ENCODE measurements around the gene MTIF3. TPM values are rescaled to one million over a fixed set of nuclear protein-coding genes. Genes with fewer than 3 reads are reported as not detected.

Gene MTIF3
- polyA plus RNA-seq, 1 donor from 2014 or later = 66.5 TPM

DNA sequence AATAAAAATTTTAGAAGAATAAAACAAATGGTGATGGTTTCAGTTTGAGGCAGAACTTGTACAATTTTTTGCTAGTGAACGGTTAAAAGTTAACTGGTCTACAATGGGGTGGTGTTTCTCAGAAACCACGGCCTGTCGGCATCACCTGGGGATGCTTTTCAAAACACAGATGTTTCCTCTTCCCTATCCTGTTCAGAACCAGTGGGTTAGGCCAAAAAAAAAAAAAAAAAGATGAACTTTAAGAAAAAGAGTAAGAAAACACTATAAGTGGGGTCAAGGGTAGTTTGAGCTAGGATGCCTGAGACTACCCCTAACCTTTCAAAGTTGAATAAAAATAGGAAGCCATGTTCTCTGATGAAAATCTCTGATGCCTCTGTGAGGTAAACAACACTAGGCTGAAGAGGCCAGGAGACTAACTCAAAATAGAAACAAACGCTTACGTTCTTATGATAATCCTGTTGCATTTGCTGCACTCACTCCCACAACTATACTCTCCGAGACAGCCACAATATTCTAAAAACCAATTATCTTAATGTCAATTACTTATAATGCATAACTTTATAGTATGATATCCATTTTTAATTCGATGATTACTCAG, 3.3 kb downstream of the MTIF3 start:
- H3K4me3 ChIP-seq (ENCODE audit: low read length) = no peak overlapping the region
- no peak overlapping the region for H3K4me2 ChIP-seq (ENCODE audit: low read length)
- no peak overlapping the region for H3K27ac ChIP-seq (ENCODE audit: low read length)
- H3K9ac ChIP-seq (ENCODE audit: low read length) = no peak overlapping the region
- no peaks in the 10 kb centered on the region for H4K20me1 ChIP-seq (ENCODE audit: insufficient read depth)
- no peaks in the 10 kb centered on the region for H3K36me3 ChIP-seq (ENCODE audit: insufficient read depth, low read length)
- peaks cover 6% of the 10 kb centered on the region for H3K27me3 ChIP-seq (ENCODE audit: insufficient read depth, low read depth, low read length)
- H3K9me3 ChIP-seq (ENCODE audit: low read length) = no peaks in the 10 kb centered on the region
- TF ChIP-seq MXI1 (conservative IDR thresholded peaks at IDR 0.05; ENCODE audit: poor library complexity, severe bottlenecking) (no peak), SMC3 (conservative IDR thresholded peaks at IDR 0.05; ENCODE audit: poor library complexity) (no peak), EP300 (conservative IDR thresholded peaks at IDR 0.05; ENCODE audit: poor library complexity, severe bottlenecking) (no peak), EZH2 (IDR thresholded peaks at IDR 0.05; ENCODE audit: borderline replicate concordance, insufficient read depth, low read length, poor library complexity, severe bottlenecking) (no peak), TAF1 (IDR thresholded peaks at IDR 0.05; ENCODE audit: low read depth) (no peak), POLR2AphosphoS5 (IDR thresholded peaks at IDR 0.05) (no peak), RAD21 (conservative IDR thresholded peaks at IDR 0.05) (no peak)
- TF ChIP-seq, protein P1, sequence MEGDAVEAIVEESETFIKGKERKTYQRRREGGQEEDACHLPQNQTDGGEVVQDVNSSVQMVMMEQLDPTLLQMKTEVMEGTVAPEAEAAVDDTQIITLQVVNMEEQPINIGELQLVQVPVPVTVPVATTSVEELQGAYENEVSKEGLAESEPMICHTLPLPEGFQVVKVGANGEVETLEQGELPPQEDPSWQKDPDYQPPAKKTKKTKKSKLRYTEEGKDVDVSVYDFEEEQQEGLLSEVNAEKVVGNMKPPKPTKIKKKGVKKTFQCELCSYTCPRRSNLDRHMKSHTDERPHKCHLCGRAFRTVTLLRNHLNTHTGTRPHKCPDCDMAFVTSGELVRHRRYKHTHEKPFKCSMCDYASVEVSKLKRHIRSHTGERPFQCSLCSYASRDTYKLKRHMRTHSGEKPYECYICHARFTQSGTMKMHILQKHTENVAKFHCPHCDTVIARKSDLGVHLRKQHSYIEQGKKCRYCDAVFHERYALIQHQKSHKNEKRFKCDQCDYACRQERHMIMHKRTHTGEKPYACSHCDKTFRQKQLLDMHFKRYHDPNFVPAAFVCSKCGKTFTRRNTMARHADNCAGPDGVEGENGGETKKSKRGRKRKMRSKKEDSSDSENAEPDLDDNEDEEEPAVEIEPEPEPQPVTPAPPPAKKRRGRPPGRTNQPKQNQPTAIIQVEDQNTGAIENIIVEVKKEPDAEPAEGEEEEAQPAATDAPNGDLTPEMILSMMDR (IDR thresholded peaks at IDR 0.05; ENCODE audit: poor library complexity, severe bottlenecking) = no peak
- TF ChIP-seq, protein P2, sequence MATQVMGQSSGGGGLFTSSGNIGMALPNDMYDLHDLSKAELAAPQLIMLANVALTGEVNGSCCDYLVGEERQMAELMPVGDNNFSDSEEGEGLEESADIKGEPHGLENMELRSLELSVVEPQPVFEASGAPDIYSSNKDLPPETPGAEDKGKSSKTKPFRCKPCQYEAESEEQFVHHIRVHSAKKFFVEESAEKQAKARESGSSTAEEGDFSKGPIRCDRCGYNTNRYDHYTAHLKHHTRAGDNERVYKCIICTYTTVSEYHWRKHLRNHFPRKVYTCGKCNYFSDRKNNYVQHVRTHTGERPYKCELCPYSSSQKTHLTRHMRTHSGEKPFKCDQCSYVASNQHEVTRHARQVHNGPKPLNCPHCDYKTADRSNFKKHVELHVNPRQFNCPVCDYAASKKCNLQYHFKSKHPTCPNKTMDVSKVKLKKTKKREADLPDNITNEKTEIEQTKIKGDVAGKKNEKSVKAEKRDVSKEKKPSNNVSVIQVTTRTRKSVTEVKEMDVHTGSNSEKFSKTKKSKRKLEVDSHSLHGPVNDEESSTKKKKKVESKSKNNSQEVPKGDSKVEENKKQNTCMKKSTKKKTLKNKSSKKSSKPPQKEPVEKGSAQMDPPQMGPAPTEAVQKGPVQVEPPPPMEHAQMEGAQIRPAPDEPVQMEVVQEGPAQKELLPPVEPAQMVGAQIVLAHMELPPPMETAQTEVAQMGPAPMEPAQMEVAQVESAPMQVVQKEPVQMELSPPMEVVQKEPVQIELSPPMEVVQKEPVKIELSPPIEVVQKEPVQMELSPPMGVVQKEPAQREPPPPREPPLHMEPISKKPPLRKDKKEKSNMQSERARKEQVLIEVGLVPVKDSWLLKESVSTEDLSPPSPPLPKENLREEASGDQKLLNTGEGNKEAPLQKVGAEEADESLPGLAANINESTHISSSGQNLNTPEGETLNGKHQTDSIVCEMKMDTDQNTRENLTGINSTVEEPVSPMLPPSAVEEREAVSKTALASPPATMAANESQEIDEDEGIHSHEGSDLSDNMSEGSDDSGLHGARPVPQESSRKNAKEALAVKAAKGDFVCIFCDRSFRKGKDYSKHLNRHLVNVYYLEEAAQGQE (IDR thresholded peaks at IDR 0.05; ENCODE audit: borderline replicate concordance) = no peak
- no peaks in the 10 kb centered on the region for H3K9me2 ChIP-seq (ENCODE audit: insufficient read depth, low read length)
- peaks cover 14% of the 10 kb centered on the region for H3K79me2 ChIP-seq (replicated peaks; ENCODE audit: insufficient read depth, low read length)
- H3F3A ChIP-seq (ENCODE audit: insufficient read depth, low read length, poor library complexity, severe bottlenecking) = no peaks in the 10 kb centered on the region
- no peak overlapping the region for H2AFZ ChIP-seq (ENCODE audit: low read depth, low read length)

DNA sequence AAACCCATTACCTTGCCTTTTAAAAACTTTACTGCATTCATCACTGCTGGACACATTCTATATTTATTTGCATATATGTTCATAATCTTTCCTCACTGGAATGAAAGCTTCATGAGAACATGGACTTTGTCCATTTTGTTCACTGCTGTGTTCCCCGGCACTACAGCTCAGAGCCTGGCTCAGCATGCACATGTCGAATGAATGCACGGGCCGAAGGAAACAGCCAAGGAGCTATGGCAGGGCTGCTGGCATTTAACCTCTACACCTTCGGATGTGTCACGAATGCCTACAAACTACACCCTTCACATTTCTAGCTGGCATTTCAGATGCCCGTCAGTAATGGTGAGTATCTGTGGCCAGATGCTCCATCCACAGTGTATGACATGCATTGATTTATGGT, 7.6 kb downstream of the MTIF3 start:
- Histone ChIP-seq H3K4me2 (ENCODE audit: low read length) (no peak overlapping the region), H3K27ac (ENCODE audit: low read length) (no peak overlapping the region), H3F3A (ENCODE audit: insufficient read depth, low read length, poor library complexity, severe bottlenecking) (no peaks in the 10 kb centered on the region), H3K9me2 (ENCODE audit: insufficient read depth, low read length) (no peaks in the 10 kb centered on the region), H3K27me3 (ENCODE audit: insufficient read depth, low read depth, low read length) (no peaks in the 10 kb centered on the region), H3K36me3 (ENCODE audit: insufficient read depth, low read length) (no peaks in the 10 kb centered on the region), H3K9me3 (ENCODE audit: low read length) (no peaks in the 10 kb centered on the region), H3K4me3 (ENCODE audit: low read length) (no peak overlapping the region), H3K79me2 (replicated peaks; ENCODE audit: insufficient read depth, low read length) (peaks cover 10% of the 10 kb centered on the region), H3K9ac (ENCODE audit: low read length) (no peak overlapping the region), H4K20me1 (ENCODE audit: insufficient read depth) (no peaks in the 10 kb centered on the region), H2AFZ (ENCODE audit: low read depth, low read length) (no peak overlapping the region)
- TF ChIP-seq POLR2AphosphoS5 (IDR thresholded peaks at IDR 0.05) = no peak
- TF ChIP-seq SMC3 (conservative IDR thresholded peaks at IDR 0.05; ENCODE audit: poor library complexity) = no peak
- TF ChIP-seq, protein P2 (IDR thresholded peaks at IDR 0.05; ENCODE audit: borderline replicate concordance) = no peak
- TF ChIP-seq, protein P1 (IDR thresholded peaks at IDR 0.05; ENCODE audit: poor library complexity, severe bottlenecking) = no peak
- no peak for TF ChIP-seq EZH2 (IDR thresholded peaks at IDR 0.05; ENCODE audit: borderline replicate concordance, insufficient read depth, low read length, poor library complexity, severe bottlenecking)
- no peak for TF ChIP-seq EP300 (conservative IDR thresholded peaks at IDR 0.05; ENCODE audit: poor library complexity, severe bottlenecking)
- TF ChIP-seq TAF1 (IDR thresholded peaks at IDR 0.05; ENCODE audit: low read depth) = no peak
- TF ChIP-seq RAD21 (conservative IDR thresholded peaks at IDR 0.05) = no peak
- TF ChIP-seq MXI1 (conservative IDR thresholded peaks at IDR 0.05; ENCODE audit: poor library complexity, severe bottlenecking) = no peak

All from neural cell (in vitro differentiated cells).